ENCODE data around the gene DNAJB8.

The DNAJB8 gene

GRCh38 chr3:128498127-128498626, 31.5 kb upstream of the DNAJB8 start:
- Histone ChIP-seq H3K9ac (ENCODE audit: low read depth, low read length) (no peak overlapping the region), H3K36me3 (ENCODE audit: insufficient read depth, low read length) (no peaks in the 10 kb centered on the region), H3K9me3 (ENCODE audit: control insufficient read depth, insufficient read depth, low read length) (no peaks in the 10 kb centered on the region), H3K4me1 (ENCODE audit: insufficient read depth, low read length) (0 out of 2 replicates have a peak, but pooled peaks cover 3% of the 10 kb centered on the region)

DNA sequence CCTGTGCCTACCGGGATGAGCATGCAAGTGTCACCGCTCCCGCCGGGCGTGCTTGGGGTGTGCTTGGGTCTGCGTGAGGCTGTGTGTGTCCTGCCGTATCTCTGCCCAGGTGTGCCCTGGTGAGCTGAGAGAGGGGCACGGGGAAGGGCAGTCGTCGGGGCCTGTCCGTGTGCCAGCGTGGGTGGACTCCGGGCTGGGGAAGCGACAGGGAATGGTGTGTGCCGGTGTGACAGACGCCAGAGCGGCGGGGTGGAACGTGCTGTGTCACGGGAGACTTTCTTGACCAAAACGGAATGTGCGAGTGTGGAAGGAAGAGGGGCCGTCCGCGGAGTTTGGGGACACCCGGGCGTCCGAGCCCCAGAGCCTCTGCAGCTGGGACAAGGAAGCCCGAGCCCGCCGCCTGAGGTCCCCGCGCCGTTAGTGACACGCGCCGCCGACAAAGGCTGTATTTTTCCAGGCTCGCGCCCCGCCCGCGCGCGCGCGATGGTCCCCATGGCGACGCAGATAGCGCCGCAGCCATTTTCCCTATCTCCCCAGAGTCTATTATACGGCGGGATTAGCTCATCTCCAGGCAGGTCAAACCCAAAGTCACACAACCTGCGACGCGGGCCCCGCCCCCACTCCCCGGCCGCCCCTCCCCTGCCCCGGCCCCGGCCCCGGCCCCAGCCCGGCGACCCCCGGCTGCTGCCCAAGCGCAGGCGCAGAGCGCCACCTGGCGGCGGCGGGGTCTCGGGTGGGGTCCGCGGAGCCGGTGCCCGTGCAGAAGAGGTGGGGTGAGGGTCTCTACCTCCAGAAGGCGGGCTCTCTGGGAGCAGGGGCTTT, 30.8 kb upstream of the DNAJB8 start:
- Histone ChIP-seq H3K36me3 (ENCODE audit: insufficient read depth, low read length) (no peaks in the 10 kb centered on the region), H3K9ac (ENCODE audit: low read depth, low read length) (peak overlapping the region; percentile 35; the same call in 1 of the 2 replicates), H3K4me1 (ENCODE audit: insufficient read depth, low read length) (0 out of 2 replicates have a peak, but pooled peaks cover 3% of the 10 kb centered on the region), H3K9me3 (ENCODE audit: control insufficient read depth, insufficient read depth, low read length) (no peaks in the 10 kb centered on the region)

- Histone ChIP-seq H3K4me1 (ENCODE audit: insufficient read depth, low read length) (0 out of 2 replicates have a peak, but pooled peaks cover 3% of the 10 kb centered on the region), H3K36me3 (ENCODE audit: insufficient read depth, low read length) (no peaks in the 10 kb centered on the region), H3K9ac (ENCODE audit: low read depth, low read length) (no peak overlapping the region; the same call in 1 of the 2 replicates)
These were observed 30.1 kb upstream of the DNAJB8 start for GRCh38 chr3:128496602-128497304.

DNA sequence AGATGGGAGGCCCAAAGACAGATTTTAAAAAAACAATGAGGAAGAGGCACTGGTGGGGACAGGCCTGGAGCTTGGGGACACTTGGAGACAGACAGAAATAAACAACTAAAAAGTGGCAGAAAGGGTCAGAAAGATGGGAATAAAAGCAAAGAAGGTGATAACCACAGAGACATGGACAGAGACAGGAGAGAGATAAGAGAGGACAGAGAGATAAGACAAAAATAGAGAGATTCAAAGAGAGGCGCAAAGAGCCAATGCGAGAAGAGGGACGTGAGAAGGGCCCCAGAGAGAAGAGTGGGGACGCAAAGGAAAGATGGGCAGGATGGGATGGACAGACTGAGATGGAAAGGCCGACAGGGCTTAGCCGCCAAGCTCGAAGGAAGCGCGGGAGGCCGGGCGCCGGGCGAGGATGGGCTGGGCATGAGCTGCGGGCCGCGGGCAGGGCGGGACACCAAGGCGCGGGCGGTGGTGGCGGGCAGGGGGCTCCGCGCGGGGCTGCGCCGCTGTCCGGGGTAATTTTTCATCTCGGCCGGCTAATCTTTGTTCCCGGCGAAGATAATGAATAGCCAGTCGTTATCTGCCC, 29.4 kb upstream of the DNAJB8 start:
- 0 out of 2 replicates have a peak, but pooled peaks cover 3% of the 10 kb centered on the region for H3K4me1 ChIP-seq (ENCODE audit: insufficient read depth, low read length)
- no peaks in the 10 kb centered on the region for H3K36me3 ChIP-seq (ENCODE audit: insufficient read depth, low read length)
- H3K9ac ChIP-seq (ENCODE audit: low read depth, low read length): no peak overlapping the region
- H3K9me3 ChIP-seq (ENCODE audit: control insufficient read depth, insufficient read depth, low read length): no peaks in the 10 kb centered on the region

More at GRCh38 chr3:128496602-128497304, 30.1 kb upstream of the DNAJB8 start:
- no peaks in the 10 kb centered on the region for H3K9me3 ChIP-seq (ENCODE audit: control insufficient read depth, insufficient read depth, low read length)

- Histone ChIP-seq H3K4me1 (ENCODE audit: insufficient read depth, low read length) (0 out of 2 replicates have a peak, but pooled peaks cover 3% of the 10 kb centered on the region), H3K36me3 (ENCODE audit: insufficient read depth, low read length) (no peaks in the 10 kb centered on the region), H3K9ac (ENCODE audit: low read depth, low read length) (no peak overlapping the region), H3K9me3 (ENCODE audit: control insufficient read depth, insufficient read depth, low read length) (no peaks in the 10 kb centered on the region)
These were observed 28.8 kb upstream of the DNAJB8 start for GRCh38 chr3:128495435-128495970.

DNA sequence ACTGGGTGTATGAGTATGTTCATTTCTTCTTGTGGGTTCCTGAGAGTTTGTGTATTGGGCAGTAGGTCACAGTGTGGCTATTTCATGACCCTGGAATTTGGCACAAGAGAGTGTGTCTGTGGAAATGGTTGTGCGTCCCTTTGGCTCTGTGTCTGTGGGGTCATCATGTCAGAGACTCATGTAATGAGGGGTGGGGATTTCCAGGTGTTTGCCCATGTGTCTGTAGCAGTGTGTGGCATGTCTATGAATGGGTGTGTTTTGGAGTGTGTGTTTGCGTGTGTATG, 27.6 kb upstream of the DNAJB8 start:
- Histone ChIP-seq H3K9ac (ENCODE audit: low read depth, low read length) (no peak overlapping the region), H3K9me3 (ENCODE audit: control insufficient read depth, insufficient read depth, low read length) (no peaks in the 10 kb centered on the region), H3K4me1 (ENCODE audit: insufficient read depth, low read length) (0 out of 2 replicates have a peak, but pooled peaks cover 3% of the 10 kb centered on the region), H3K36me3 (ENCODE audit: insufficient read depth, low read length) (no peaks in the 10 kb centered on the region)

DNA sequence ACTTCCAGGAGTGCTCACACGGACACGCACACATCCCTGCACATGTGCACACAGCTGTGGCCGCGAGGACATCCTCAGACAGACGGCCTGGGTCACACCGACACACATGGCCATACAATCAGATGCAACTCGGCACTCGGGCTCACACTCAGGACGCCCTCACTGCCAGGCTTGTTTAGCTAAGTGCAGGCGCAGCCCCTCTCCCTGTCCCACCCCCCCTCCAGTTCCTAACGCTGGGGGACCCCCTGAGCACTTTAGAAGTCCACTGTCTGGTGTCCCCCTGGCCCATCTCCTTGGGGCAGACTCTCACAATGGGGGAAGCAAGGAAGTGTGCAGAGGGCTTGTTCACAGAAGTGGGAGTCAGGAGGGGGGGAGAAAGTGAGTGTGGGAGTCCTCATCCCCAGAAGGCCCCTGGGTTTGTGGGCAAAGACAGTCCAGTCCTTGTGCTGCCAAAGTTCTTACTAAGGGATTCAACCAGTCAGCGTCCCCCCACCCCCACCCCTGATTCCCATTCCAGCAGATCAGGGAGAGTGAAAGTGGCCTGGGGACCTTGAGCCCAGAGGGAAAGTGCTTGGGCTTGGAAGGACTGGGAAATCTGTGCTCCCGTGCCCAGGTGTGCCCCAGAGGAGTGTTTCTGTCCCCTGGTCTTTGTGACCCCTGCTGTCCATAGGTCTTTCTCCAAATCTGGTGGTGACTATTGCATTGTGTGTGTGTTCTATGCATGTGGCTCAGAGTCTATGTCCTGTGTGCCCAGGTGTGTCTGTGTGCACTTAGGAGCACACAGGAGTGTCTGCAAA, 27.1 kb upstream of the DNAJB8 start:
- no peak overlapping the region for H3K9ac ChIP-seq (ENCODE audit: low read depth, low read length)
- no peaks in the 10 kb centered on the region for H3K36me3 ChIP-seq (ENCODE audit: insufficient read depth, low read length)
- H3K4me1 ChIP-seq (ENCODE audit: insufficient read depth, low read length): 0 out of 2 replicates have a peak, but pooled peaks cover 3% of the 10 kb centered on the region
- H3K9me3 ChIP-seq (ENCODE audit: control insufficient read depth, insufficient read depth, low read length): no peaks in the 10 kb centered on the region

DNA sequence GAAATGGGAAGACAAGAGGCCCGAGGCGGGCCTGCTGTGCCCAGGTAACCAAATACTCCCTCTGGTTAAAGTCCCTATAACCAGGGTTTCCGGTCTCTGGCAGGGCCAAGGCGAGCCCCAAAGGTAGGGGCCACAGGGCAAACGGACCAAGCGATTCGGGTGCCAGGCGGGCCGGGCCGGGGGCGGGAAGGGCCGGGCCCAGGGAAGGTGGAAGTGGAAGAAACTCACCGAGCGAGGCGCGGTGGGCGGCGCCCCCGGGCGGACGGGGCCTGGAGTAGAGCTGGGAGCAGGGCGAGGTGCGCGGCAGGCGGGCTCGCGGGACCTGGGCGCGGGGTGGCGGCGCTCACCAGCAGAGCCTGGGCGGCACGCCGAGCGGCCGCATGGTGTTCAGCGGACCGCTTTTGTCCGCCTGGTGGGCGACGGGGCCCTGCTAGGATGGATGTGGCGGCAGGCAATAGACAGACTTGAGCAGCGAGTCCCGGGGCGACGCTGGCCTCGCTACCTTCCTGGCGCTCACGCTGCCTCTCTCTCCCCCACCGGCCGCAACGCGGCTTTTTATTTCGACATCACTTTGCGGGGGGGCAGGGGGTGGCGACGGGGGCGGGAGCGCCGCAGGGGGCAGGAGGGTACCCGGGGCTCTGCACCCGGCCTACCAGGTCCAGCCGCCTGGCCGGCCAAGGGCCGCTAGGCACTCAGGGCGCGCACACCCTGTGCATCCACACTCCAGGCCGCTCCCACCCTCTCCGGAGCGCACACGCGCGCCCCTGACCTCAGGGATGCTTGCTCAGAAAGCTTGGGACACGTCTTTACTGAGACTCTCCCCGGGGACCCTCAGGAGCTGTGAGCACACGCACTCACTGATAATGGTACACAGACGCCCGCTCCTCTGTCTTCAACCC, 26.2 kb upstream of the DNAJB8 start, which contains the start of gene GATA2:
GATA2 (minus strand) TSS at position 531 of the 899 bp plus-strand sequence. CDS start 6,170 bp downstream, outside the sequence.
- H3K4me1 ChIP-seq (ENCODE audit: insufficient read depth, low read length): 0 out of 2 replicates have a peak, but pooled peaks cover 3% of the 10 kb centered on the region
- no peaks in the 10 kb centered on the region for H3K9me3 ChIP-seq (ENCODE audit: control insufficient read depth, insufficient read depth, low read length)
- peak within 1 kb of the TSS; percentile 17; the same call in 1 of the 2 replicates for H3K9ac ChIP-seq (ENCODE audit: low read depth, low read length)
- no peaks in the 10 kb centered on the region for H3K36me3 ChIP-seq (ENCODE audit: insufficient read depth, low read length)

- Histone ChIP-seq H3K9me3 (ENCODE audit: control insufficient read depth, insufficient read depth, low read length) (no peaks in the 10 kb centered on the region), H3K9ac (ENCODE audit: low read depth, low read length) (peak overlapping the region; percentile 17; the same call in 1 of the 2 replicates), H3K36me3 (ENCODE audit: insufficient read depth, low read length) (no peaks in the 10 kb centered on the region), H3K4me1 (ENCODE audit: insufficient read depth, low read length) (0 out of 2 replicates have a peak, but pooled peaks cover 3% of the 10 kb centered on the region)
These were observed 25.4 kb upstream of the DNAJB8 start for GRCh38 chr3:128491941-128492670.

- Histone ChIP-seq H3K4me1 (ENCODE audit: insufficient read depth, low read length) (0 out of 2 replicates have a peak, but pooled peaks cover 3% of the 10 kb centered on the region), H3K9ac (ENCODE audit: low read depth, low read length) (no peak overlapping the region), H3K36me3 (ENCODE audit: insufficient read depth, low read length) (no peaks in the 10 kb centered on the region), H3K9me3 (ENCODE audit: control insufficient read depth, insufficient read depth, low read length) (no peaks in the 10 kb centered on the region)
These were observed 24.9 kb upstream of the DNAJB8 start for GRCh38 chr3:128491691-128491940.

GRCh38 chr3:128490915-128491690, 24.4 kb upstream of the DNAJB8 start:
- no peak overlapping the region for H3K9ac ChIP-seq (ENCODE audit: low read depth, low read length)
- H3K9me3 ChIP-seq (ENCODE audit: control insufficient read depth, insufficient read depth, low read length): no peaks in the 10 kb centered on the region
- H3K36me3 ChIP-seq (ENCODE audit: insufficient read depth, low read length): no peaks in the 10 kb centered on the region
- 0 out of 2 replicates have a peak, but pooled peaks cover 3% of the 10 kb centered on the region for H3K4me1 ChIP-seq (ENCODE audit: insufficient read depth, low read length)

- Histone ChIP-seq H3K4me1 (ENCODE audit: insufficient read depth, low read length) (peaks cover 5% of the 10 kb centered on the region), H3K9ac (ENCODE audit: low read depth, low read length) (peak overlapping the region; percentile 65; the same call in 1 of the 2 replicates), H3K36me3 (ENCODE audit: insufficient read depth, low read length) (no peaks in the 10 kb centered on the region), H3K9me3 (ENCODE audit: control insufficient read depth, insufficient read depth, low read length) (no peaks in the 10 kb centered on the region)
These were observed 23.9 kb upstream of the DNAJB8 start for GRCh38 chr3:128490650-128490914.

All from ES-I3 (cell line).